ENCODE data around the gene ALPI. TPM values are rescaled to one million over a fixed set of nuclear protein-coding genes. Genes with fewer than 3 reads are reported as not detected.

The ALPI gene
- total and polyA plus RNA-seq, 8 donors: not detected

DNA sequence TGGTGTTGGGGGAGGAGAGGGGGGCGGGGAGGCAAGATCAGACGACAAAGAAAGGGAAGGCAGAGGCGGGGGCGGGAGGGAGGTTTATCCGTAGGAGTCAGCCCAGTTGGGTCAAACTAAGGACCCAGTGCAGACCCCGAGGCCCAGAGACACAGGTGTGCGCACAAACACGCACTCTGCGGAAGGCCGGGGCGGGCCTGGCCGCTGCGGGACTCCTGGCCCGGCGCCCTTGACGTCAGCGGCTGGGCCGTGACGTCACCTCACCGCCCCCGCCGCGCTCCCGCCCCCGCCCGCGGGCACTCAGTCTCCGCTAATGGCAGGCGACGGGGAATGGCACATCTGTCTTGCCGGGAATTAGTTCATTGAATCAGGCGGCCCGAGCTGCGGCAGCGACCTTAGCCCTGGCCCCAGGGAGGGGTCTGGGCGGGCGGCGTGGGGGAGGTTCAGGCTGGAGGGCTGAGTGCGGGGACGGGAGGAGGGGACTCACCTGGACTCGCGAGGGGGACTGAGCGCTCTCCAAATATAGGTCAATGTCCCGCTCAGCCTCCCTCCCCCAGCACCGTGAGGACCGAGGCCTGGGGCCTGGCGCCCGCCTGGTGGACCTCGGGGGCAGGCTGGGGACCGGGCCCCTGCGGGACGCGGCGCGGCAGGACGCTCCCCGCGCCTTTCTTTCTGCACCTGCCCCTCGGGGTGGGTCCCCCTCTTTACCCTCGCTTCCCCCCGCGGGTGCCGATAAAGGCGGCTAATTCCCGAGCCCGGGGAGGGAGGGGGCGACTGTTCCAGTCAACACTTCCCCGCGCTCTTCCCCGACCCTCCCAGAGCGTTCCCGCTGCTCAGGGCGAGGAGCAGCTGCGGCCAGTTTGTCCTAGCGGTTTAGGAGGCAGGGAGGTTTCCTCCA, 47.2 kb downstream of the ALPI start:
- intact Hi-C loops (cut with DNase I): no loop called here
- Histone ChIP-seq H3K27me3 (no peaks in the 10 kb centered on the region), H3K4me1 (peaks cover 0 to 11% (median 9%) of the 10 kb centered on the region in 3 donors), H3K9me3 (no peaks in the 10 kb centered on the region), H3K4me3 (peak overlapping the region in 3 of 4 donors; percentile 8 to 28 (median 16)), H3K27ac (no peak overlapping the region), H3K36me3 (no peaks in the 10 kb centered on the region)
- 22 to 31% methylated on average over 53 to 75 of the region's 75 CpGs for WGBS, 2 donors
- no peak for FAIRE-seq
- DNase-seq: peak in 4 of 6 donors; percentile 16 to 67 (median 32)
- TF ChIP-seq, protein P1, sequence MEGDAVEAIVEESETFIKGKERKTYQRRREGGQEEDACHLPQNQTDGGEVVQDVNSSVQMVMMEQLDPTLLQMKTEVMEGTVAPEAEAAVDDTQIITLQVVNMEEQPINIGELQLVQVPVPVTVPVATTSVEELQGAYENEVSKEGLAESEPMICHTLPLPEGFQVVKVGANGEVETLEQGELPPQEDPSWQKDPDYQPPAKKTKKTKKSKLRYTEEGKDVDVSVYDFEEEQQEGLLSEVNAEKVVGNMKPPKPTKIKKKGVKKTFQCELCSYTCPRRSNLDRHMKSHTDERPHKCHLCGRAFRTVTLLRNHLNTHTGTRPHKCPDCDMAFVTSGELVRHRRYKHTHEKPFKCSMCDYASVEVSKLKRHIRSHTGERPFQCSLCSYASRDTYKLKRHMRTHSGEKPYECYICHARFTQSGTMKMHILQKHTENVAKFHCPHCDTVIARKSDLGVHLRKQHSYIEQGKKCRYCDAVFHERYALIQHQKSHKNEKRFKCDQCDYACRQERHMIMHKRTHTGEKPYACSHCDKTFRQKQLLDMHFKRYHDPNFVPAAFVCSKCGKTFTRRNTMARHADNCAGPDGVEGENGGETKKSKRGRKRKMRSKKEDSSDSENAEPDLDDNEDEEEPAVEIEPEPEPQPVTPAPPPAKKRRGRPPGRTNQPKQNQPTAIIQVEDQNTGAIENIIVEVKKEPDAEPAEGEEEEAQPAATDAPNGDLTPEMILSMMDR (IDR thresholded peaks at IDR 0.05): no peak
- peak; percentile 22 to 50 (median 45) for ATAC-seq

DNA sequence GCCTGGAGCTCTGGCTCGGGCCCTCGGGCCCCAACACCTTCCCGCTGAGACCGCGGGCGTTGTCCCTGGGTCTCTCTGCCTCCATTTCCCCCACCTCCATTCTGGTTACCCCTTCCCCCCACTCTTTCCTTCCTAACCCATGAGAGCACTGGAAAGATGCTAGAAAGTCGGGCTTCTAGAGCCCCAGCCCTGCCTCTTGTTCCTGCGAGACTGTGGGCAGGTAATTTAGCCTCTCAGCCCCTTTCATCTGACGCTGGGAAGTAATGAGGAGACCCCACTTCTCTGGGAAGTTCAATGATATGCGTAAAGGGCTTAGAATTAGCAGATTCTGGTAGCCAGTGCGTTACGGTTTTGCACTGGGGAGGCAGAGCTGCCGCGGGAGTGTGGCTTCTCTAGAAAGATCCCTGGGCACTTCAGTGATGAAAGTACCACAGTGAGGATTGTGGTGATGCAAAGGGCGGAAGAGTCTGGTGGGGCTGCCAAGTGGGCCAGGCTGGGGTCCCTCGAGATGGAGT, 47.9 kb downstream of the ALPI start:
- H3K4me3 ChIP-seq: no peak overlapping the region

DNA sequence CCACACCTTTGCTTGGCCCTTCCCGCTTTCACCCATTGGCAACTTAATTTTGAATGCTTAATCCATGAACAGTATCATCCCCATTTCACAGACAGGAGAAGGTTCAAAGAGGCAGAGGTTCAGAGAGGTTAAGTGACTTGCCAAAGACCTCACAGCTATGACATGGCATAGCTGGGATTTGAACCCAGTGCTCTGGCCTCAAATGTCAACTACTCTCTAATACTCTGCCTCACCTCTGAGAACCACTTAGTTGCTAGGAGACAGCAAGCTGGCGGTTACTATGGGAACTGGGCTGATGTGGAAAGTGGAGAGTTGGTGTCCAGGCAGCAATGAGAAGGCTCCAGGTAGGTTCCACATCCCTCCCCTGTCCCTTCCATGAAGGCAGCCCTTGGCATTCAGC, 48.5 kb downstream of the ALPI start:
- FAIRE-seq: no peak
- intact Hi-C loops (cut with DNase I): no loop called here

More for the DNA sequence above, 47.9 kb downstream of the ALPI start:
- Histone ChIP-seq H3K4me1 (peaks cover 0 to 11% (median 9%) of the 10 kb centered on the region in 3 donors), H3K27ac (no peak overlapping the region), H3K36me3 (no peaks in the 10 kb centered on the region), H3K9me3 (no peaks in the 10 kb centered on the region), H3K27me3 (no peaks in the 10 kb centered on the region)
- FAIRE-seq: no peak
- DNase-seq: no peak
- TF ChIP-seq, protein P1 (IDR thresholded peaks at IDR 0.05): no peak
- ATAC-seq: no peak
- intact Hi-C loops (cut with DNase I): no loop called here
- WGBS, 2 donors: 76 to 78% methylated on average over 16 of the region's 16 CpGs

DNA sequence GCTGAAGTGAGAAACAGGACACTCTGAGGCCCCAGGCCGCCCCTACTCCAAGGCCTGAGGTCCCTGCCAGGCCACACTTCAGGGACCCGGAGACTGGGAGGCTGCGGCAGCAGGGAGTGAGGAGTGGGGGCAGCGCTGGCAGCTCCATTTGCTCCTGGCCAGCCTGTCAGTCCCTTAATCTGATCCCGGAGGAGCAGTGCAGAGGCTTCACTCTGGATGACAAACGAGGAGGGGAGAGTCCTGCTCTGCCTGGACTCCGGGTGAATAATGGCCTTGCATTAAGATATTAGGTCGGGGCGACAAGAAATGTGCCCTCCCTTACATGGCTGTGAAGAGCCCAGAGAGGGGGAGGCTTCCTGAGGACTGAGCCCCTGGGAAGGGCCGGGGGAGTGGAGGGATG, 49.9 kb downstream of the ALPI start:
- H3K4me3 ChIP-seq: no peak overlapping the region
- TF ChIP-seq, protein P1 (IDR thresholded peaks at IDR 0.05): no peak
- no peaks in the 10 kb centered on the region for H3K36me3 ChIP-seq
- FAIRE-seq: no peak
- ATAC-seq: no peak
- DNase-seq: no peak
- H3K27ac ChIP-seq: no peak overlapping the region
- peaks cover 0 to 11% (median 9%) of the 10 kb centered on the region in 3 donors for H3K4me1 ChIP-seq
- 65 to 71% methylated on average over 10 of the region's 10 CpGs for WGBS, 2 donors
- H3K27me3 ChIP-seq: no peaks in the 10 kb centered on the region
- intact Hi-C loops (cut with DNase I): no loop called here
- H3K9me3 ChIP-seq: no peaks in the 10 kb centered on the region

More for the DNA sequence above, 48.5 kb downstream of the ALPI start:
- no peak overlapping the region for H3K27ac ChIP-seq
- H3K9me3 ChIP-seq: no peaks in the 10 kb centered on the region
- H3K4me3 ChIP-seq: no peak overlapping the region
- TF ChIP-seq, protein P1 (IDR thresholded peaks at IDR 0.05): no peak
- no peak for DNase-seq
- H3K36me3 ChIP-seq: no peaks in the 10 kb centered on the region
- WGBS, 2 donors: 87 to 93% methylated on average over 2 of the region's 2 CpGs
- peak in 1 of 4 donors; percentile 21 for ATAC-seq
- H3K4me1 ChIP-seq: peaks cover 0 to 11% (median 9%) of the 10 kb centered on the region in 3 donors
- H3K27me3 ChIP-seq: no peaks in the 10 kb centered on the region
